ENCODE measurements around the gene ERG. TPM values are rescaled to one million over a fixed set of nuclear protein-coding genes. Genes with fewer than 3 reads are reported as not detected.

Gene ERG
- total and polyA plus RNA-seq, 12 donors = 9.5 to 30.5 (median 16.0) TPM

DNA sequence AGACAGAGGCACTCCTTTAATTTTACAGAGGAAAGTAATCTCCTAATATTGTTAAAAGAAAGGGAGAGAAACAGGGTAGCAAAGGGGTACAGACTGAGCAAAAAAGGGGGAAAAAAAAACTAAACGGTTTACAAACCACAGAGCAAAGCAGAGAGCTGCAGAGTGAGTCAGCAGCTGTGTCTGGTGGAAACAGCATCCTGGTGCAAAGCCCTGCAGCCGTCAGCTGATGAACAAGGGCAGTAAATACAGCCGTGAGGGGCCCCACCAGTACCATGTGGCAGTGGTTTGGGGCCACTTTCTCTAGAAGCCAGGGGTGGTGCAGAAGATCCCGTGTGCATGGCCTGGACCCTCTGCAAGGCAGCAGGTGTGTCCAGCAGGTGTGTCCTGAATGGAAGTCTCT lies 111.3 kb downstream of the ERG start:
- peaks cover 0 to 66% (median 0%) of the 10 kb centered on the region in 9 donors for H3K36me3 ChIP-seq
- no peaks in the 10 kb centered on the region for H3K27me3 ChIP-seq
- DNase-seq (no peak), ATAC-seq (peak in 1 of 8 donors; percentile 26)
- intact Hi-C loops (cut with DNase I) = loop anchor here in 1 of 10 donors (10.0 kb wide), 1 partner anchor 118 kb away; no protein-coding TSS in a partner anchor
- H3K4me3 ChIP-seq = no peak overlapping the region
- TF ChIP-seq, protein P1, sequence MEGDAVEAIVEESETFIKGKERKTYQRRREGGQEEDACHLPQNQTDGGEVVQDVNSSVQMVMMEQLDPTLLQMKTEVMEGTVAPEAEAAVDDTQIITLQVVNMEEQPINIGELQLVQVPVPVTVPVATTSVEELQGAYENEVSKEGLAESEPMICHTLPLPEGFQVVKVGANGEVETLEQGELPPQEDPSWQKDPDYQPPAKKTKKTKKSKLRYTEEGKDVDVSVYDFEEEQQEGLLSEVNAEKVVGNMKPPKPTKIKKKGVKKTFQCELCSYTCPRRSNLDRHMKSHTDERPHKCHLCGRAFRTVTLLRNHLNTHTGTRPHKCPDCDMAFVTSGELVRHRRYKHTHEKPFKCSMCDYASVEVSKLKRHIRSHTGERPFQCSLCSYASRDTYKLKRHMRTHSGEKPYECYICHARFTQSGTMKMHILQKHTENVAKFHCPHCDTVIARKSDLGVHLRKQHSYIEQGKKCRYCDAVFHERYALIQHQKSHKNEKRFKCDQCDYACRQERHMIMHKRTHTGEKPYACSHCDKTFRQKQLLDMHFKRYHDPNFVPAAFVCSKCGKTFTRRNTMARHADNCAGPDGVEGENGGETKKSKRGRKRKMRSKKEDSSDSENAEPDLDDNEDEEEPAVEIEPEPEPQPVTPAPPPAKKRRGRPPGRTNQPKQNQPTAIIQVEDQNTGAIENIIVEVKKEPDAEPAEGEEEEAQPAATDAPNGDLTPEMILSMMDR (IDR thresholded peaks at IDR 0.05) = no peak
- H3K4me1 ChIP-seq = peaks cover 0 to 36% (median 0%) of the 10 kb centered on the region in 9 donors
- no peaks in the 10 kb centered on the region for H3K9me3 ChIP-seq
- WGBS, 2 donors = 69 to 71% methylated on average over 4 of the region's 4 CpGs
- no peak overlapping the region for H3K27ac ChIP-seq

DNA sequence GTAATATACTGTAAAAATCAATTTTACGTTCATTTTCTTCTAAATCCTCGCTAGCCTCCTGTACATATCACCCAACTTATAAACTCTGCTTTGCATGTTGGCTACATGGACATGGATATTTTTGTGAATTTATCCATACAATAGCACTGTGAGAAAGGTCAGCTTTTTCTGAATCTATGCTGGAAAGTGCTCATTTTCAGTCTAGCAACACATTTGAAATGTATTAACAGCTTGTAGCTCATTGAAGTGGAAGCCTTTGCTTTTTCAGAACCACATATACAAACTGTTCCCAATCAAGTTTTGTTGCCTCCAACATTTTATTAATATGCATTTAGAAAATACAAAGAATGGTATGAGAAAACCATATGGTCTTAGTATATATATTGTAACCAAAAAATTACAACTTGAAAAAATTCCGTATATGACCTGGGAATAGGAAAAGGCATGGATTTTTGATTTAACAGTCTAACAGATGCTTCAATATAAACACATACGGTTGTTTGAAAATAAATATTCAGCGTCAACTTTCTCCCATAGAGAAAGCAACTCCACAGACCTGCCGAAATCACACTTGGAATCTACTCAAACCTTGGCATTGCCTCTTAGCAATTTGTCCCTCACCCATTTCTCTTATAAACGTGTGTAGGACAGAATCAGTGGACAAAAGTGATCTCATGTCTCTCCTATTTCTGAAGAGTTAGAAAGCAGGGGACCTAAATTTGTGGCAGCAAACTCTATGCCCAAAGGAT lies 112.7 kb downstream of the ERG start:
- ATAC-seq (no peak), DNase-seq (no peak)
- peaks cover 0 to 36% (median 0%) of the 10 kb centered on the region in 9 donors for H3K4me1 ChIP-seq
- H3K36me3 ChIP-seq = peaks cover 0 to 68% (median 0%) of the 10 kb centered on the region in 9 donors
- no peaks in the 10 kb centered on the region for H3K27me3 ChIP-seq
- peak overlapping the region in 1 of 10 donors; percentile 36 for H3K27ac ChIP-seq
- H3K4me3 ChIP-seq = no peak overlapping the region
- TF ChIP-seq, protein P1 (IDR thresholded peaks at IDR 0.05) = no peak
- intact Hi-C loops (cut with DNase I) = loop anchor here in 1 of 10 donors (10.0 kb wide), 1 partner anchor 119 kb away; no protein-coding TSS in a partner anchor
- H3K9me3 ChIP-seq = no peaks in the 10 kb centered on the region
- 90% methylated on average over 7 of the region's 7 CpGs for WGBS, 2 donors

DNA sequence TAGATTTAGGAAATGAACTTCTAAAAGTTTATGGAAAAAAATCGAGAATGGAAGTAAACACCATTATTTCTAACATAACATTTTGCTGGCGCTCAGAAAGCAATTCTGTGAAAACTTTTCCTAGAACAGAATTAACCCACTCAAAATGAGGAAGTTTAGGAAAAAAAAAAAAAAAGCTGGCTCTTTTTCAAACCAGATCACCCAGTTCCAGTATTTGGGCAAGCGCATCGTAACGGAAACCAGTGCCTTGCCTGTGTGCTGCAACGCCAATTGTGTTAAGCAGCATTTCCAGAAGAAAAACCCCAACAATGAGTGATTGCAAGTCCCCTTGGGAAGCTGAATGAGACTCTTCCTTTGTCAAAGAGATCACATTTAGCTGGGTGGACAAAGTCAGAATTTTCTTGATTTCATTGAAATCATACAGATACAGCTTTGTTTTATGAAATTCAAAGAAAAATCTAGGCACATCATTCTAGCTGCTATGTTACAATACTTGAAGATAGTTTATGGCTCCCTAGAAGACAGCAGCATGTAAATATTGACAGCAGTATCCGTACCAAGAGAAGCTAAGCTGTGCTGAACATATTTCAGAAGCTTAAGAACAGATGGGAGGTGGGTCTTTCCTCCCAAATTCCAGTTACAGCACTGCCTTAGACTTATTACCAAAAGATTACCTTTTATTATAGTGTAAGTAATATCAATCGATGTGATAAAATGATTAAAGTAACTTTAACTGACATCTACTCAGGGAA lies 113.4 kb downstream of the ERG start:
- no peak for DNase-seq
- Histone ChIP-seq H3K27ac (peak overlapping the region in 2 of 10 donors; percentile 36 to 52), H3K4me1 (peaks cover 0 to 36% (median 0%) of the 10 kb centered on the region in 9 donors), H3K36me3 (peaks cover 0 to 60% (median 0%) of the 10 kb centered on the region in 9 donors), H3K9me3 (no peaks in the 10 kb centered on the region), H3K4me3 (no peak overlapping the region), H3K27me3 (no peaks in the 10 kb centered on the region)
- TF ChIP-seq, protein P1 (IDR thresholded peaks at IDR 0.05) = no peak
- WGBS, 2 donors = 65 to 79% methylated on average over 8 of the region's 8 CpGs
- intact Hi-C loops (cut with DNase I) = loop anchor here in 1 of 10 donors (10.0 kb wide), 1 partner anchor 120 kb away; no protein-coding TSS in a partner anchor
- ATAC-seq = no peak

DNA sequence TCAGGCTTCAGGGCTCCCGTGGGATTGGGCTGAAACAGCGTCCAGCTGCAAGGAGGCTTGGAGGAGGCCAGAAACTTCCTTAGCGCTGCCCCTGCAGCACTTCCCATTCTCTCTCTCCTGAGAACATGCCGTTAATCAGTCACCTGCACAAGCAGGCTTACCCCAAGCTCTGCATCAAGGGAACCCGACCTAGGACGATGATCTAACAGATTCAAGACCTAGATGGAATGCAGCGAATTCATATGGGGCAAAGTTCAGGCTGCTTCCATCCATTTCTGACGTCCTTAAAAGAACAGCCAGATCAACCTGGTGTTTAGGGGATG lies 114.1 kb downstream of the ERG start:
- TF ChIP-seq, protein P1 (IDR thresholded peaks at IDR 0.05) = no peak
- intact Hi-C loops (cut with DNase I) = loop anchor here in 1 of 10 donors (10.0 kb wide), 1 partner anchor 121 kb away; no protein-coding TSS in a partner anchor
- H3K36me3 ChIP-seq = peaks cover 0 to 61% (median 0%) of the 10 kb centered on the region in 9 donors

More for the DNA sequence above, 114.1 kb downstream of the ERG start:
- Histone ChIP-seq H3K4me3 (peak overlapping the region in 1 of 10 donors; percentile 4), H3K27ac (peak overlapping the region in 1 of 10 donors; percentile 52), H3K4me1 (peaks cover 0 to 33% (median 0%) of the 10 kb centered on the region in 9 donors), H3K27me3 (no peaks in the 10 kb centered on the region), H3K9me3 (no peaks in the 10 kb centered on the region)
- WGBS, 2 donors = 66 to 83% methylated on average over 8 of the region's 8 CpGs
- peak in 1 of 8 donors; percentile 20 for ATAC-seq
- no peak for DNase-seq

All from heart right ventricle (tissue), 16 donors.